Kidney epithelial cell (primary cell): Measurements from ENCODE around the gene FAM186B. TPM values are rescaled to one million over a fixed set of nuclear protein-coding genes. Genes with fewer than 3 reads are reported as not detected.

Source experiments
- DNase-seq: peaks from one replicate; pipeline ENCODE4 v3.0.0-alpha.2; 2010; ENCODE audit warnings: low read depth
- H3K27me3 ChIP-seq: 2 replicates; pipeline ENCODE4 v1.6.0; 2011; ENCODE audit warnings: low read length; ENCODE audit not compliant: control insufficient read depth, insufficient read depth
- H3K36me3 ChIP-seq: 2 replicates; pipeline ENCODE4 v1.5.1; 2011; ENCODE audit warnings: low read length; ENCODE audit not compliant: control insufficient read depth, insufficient read depth
- H3K4me3 ChIP-seq: 2 replicates; pipeline ENCODE4 v1.5.1; 2011; ENCODE audit warnings: low read depth, mild to moderate bottlenecking, control low read depth, low read length
- CTCF ChIP-seq: IDR thresholded peaks from 2 replicates; pipeline ENCODE4 v1.5.1; 2011; ENCODE audit warnings: mild to moderate bottlenecking, moderate library complexity, low read length, control low read depth, inconsistent platforms; ENCODE audit not compliant: insufficient read depth, poor library complexity, severe bottlenecking
- total RNA-seq: library from RNA; depleted of rRNA; stranded (reverse); fragments of >200 nt; gene quantifications from 2 replicates; pipeline ENCODE4 v1.2.3, GENCODE V29; 2015

Gene FAM186B
- total RNA-seq, 1 donor from 2014 or later: 0.21 TPM

- Histone ChIP-seq H3K36me3 (peaks cover 3% of the 10 kb centered on the region), H3K27me3 (no peaks in the 10 kb centered on the region), H3K4me3 (no peak overlapping the region)
- no peak for DNase-seq
- no peak for TF ChIP-seq CTCF
Measured at GRCh38 chr12:49560695-49561094, 44.7 kb downstream of the FAM186B start.

DNA sequence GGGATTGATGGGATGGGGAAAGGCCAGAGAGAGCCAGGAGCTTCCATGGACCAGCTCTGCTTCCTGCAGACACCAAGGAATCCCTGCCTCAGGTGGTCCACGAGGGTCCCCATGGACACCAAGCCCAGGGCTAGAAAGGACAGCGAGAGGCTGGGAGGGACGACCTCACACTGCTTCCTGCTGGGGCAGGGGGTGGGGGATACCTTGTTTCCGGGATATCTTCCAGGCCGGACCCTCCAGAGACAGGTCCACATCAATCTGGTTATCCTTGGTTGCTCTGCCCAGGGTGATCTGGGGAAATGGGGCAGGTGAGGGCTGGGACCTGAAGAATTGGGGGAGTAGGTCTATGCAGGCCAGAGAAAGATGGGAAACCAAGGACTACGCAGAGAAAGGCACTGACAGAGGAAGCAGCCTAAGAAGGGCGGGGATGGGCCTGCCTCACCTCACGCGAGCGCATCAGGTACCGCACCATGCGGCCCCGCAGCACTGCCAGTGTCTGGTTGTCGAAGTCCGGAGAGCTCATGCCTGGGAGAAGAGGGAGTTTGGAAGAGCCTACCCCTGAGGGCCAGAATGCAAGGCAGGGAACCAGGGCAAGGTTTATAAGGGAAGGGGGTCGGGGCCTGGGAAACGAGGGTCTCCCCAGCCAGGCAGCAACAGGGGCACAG is 46.3 kb downstream of the FAM186B start:
- DNase-seq: no peak
- no peak overlapping the region for H3K4me3 ChIP-seq
- peaks cover 3% of the 10 kb centered on the region for H3K36me3 ChIP-seq
- no peaks in the 10 kb centered on the region for H3K27me3 ChIP-seq
- TF ChIP-seq CTCF: no peak

DNA sequence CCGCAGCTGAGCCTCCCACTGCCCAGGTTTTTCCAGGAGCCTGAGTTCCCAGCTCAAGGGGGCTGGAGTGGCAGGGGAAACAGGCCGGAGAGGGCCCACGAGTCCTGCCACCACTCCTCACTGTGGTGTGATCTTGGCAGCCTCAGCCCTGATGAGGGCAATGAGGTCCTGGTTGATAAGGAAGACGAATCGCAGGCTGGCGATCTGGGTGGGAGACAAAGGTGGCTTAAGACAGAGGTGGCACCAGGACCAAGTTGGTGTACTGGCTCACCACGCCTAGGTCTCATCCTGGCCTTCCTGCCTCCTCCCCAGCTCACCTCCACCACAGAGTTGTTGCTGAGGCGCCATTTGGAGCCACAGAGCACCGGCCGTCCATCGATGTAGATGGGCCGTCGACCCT is 46.9 kb downstream of the FAM186B start:
- no peaks in the 10 kb centered on the region for H3K27me3 ChIP-seq
- peaks cover 3% of the 10 kb centered on the region for H3K36me3 ChIP-seq
- no peak overlapping the region for H3K4me3 ChIP-seq
- no peak for TF ChIP-seq CTCF
- no peak for DNase-seq

- H3K36me3 ChIP-seq: peaks cover 3% of the 10 kb centered on the region
- H3K27me3 ChIP-seq: no peaks in the 10 kb centered on the region
- no peak for DNase-seq
- no peak overlapping the region for H3K4me3 ChIP-seq
- TF ChIP-seq CTCF: peak; percentile 37
Measured at GRCh38 chr12:49557917-49558215, 47.6 kb downstream of the FAM186B start.

- Histone ChIP-seq H3K27me3 (no peaks in the 10 kb centered on the region), H3K36me3 (peaks cover 3% of the 10 kb centered on the region), H3K4me3 (no peak overlapping the region)
- no peak for TF ChIP-seq CTCF
- DNase-seq: no peak
Measured at GRCh38 chr12:49557187-49557916, 48.1 kb downstream of the FAM186B start.
